Stimulated activated CD4-positive, alpha-beta T cell treated with anti-CD3 and anti-CD28 coated beads, Interleukin-4, amount 100 ng/mL, for 1 hour (primary cell): ENCODE results near the gene NPW.
"Not testable (repeated sequence)": the region's sequence is repeated elsewhere in the genome, so short reads cannot be mapped to it uniquely, and the experiment has no call there.

ENCODE experiments used
- DNase-seq: peaks from one replicate; pipeline ENCODE4 v3.0.0-alpha.2; 2020

NPW gene

GRCh38 chr16:2002406-2003230, 17.0 kb upstream of the NPW start:
- no peak for DNase-seq

- DNase-seq: no peak
These were observed 16.3 kb upstream of the NPW start for GRCh38 chr16:2003231-2003826.

GRCh38 chr16:2003827-2004641, 15.6 kb upstream of the NPW start:
- DNase-seq: peak; percentile 88

GRCh38 chr16:2004795-2005517, 14.6 kb upstream of the NPW start:
- no peak for DNase-seq

- DNase-seq: no peak
These were observed 13.9 kb upstream of the NPW start for GRCh38 chr16:2005646-2006045.

GRCh38 chr16:2006317-2006716, 13.3 kb upstream of the NPW start:
- no peak for DNase-seq

GRCh38 chr16:2007081-2007836, 12.3 kb upstream of the NPW start:
- DNase-seq: no peak

GRCh38 chr16:2008009-2008526, 11.5 kb upstream of the NPW start:
- no peak for DNase-seq

GRCh38 chr16:2008631-2009163, 10.9 kb upstream of the NPW start:
- DNase-seq: peak; percentile 30

- DNase-seq: no peak
These were observed 10.3 kb upstream of the NPW start for GRCh38 chr16:2009164-2009711.

- peak; percentile 82 for DNase-seq
These were observed 9.6 kb upstream of the NPW start, which contains the start of gene ZNF598 for GRCh38 chr16:2009791-2010510. Gene ZNF598, minus strand, starts transcription at chr16:2009821.

GRCh38 chr16:2011726-2012125, 7.9 kb upstream of the NPW start:
- DNase-seq: not testable (repeated sequence)

GRCh38 chr16:2013527-2013926, 6.1 kb upstream of the NPW start:
- no peak for DNase-seq

- no peak for DNase-seq
These were observed 4.3 kb upstream of the NPW start for GRCh38 chr16:2015117-2015946.

GRCh38 chr16:2015947-2016208, 3.7 kb upstream of the NPW start:
- no peak for DNase-seq

- DNase-seq: no peak
These were observed 3.1 kb upstream of the NPW start for GRCh38 chr16:2016407-2016922.

- no peak for DNase-seq
These were observed 591 bp downstream of the NPW start for GRCh38 chr16:2019921-2020831.

GRCh38 chr16:2022723-2023091, 3.1 kb downstream of the NPW start:
- no peak for DNase-seq
